SK-N-SH treated with all-trans-retinoic acid at 6 μM for 48 hours (cell line): Measurements from ENCODE around the gene SFRP2.

Experiments used
- ATAC-seq: fragments of 200-7000 bp; cut with Tn5 transposase; 3 replicates; pipeline ENCODE4 v1.9.1; 2020; ENCODE audit warnings: mild to moderate bottlenecking, moderate library complexity
- ARNTL ChIP-seq: fragments of 450-650 bp; formaldehyde crosslinking; IDR thresholded peaks from 2 replicates; pipeline ENCODE4 v1.5.0; 2020; ENCODE audit warnings: low read depth, mild to moderate bottlenecking, moderate library complexity, borderline replicate concordance
- BACH2 ChIP-seq: fragments of 250-450 bp; sonication (Bioruptor Pico); IDR thresholded peaks from 2 replicates; pipeline ENCODE4 v1.9.0; 2021; ENCODE audit warnings: mild to moderate bottlenecking, borderline replicate concordance
- CSDC2 ChIP-seq: fragments of 250-450 bp; sonication (Bioruptor Pico); IDR thresholded peaks from 2 replicates; pipeline ENCODE4 v1.5.0; 2020; ENCODE audit warnings: mild to moderate bottlenecking, moderate library complexity
- ESRRG ChIP-seq: fragments of 250-450 bp; sonication (Bioruptor Pico); IDR thresholded peaks from 2 replicates; pipeline ENCODE4 v1.6.1; 2021; ENCODE audit warnings: mild to moderate bottlenecking
- GLIS3 ChIP-seq: fragments of 250-450 bp; sonication (Bioruptor Pico); IDR thresholded peaks from 2 replicates; pipeline ENCODE4 v1.5.0; 2020; ENCODE audit warnings: mild to moderate bottlenecking, moderate library complexity
- ISL1 ChIP-seq: fragments of 250-450 bp; sonication (Bioruptor Pico); IDR thresholded peaks from 2 replicates; pipeline ENCODE4 v2.1.2; 2022; ENCODE audit warnings: mild to moderate bottlenecking, moderate library complexity
- OSR1 ChIP-seq: fragments of 250-450 bp; sonication (Bioruptor Pico); IDR thresholded peaks from 2 replicates; pipeline ENCODE4 v1.8.0; 2022; ENCODE audit warnings: moderate library complexity, mild to moderate bottlenecking, inconsistent platforms
- PPARA ChIP-seq: fragments of 250-450 bp; sonication (Bioruptor Pico); IDR thresholded peaks from 2 replicates; pipeline ENCODE4 v1.5.0; 2020; ENCODE audit warnings: mild to moderate bottlenecking, borderline replicate concordance
- RARB ChIP-seq: fragments of 250-450 bp; sonication (Bioruptor Pico); IDR thresholded peaks from 2 replicates; pipeline ENCODE4 v1.8.0; 2021; ENCODE audit warnings: mild to moderate bottlenecking, moderate library complexity
- SNAI2 ChIP-seq: fragments of 250-450 bp; sonication (Bioruptor Pico); IDR thresholded peaks from 2 replicates; pipeline ENCODE4 v1.5.0; 2020; ENCODE audit warnings: mild to moderate bottlenecking, moderate library complexity
- TCF4 ChIP-seq: fragments of 250-450 bp; sonication (Bioruptor Pico); IDR thresholded peaks from 2 replicates; pipeline ENCODE4 v1.8.0; 2021; ENCODE audit warnings: mild to moderate bottlenecking, moderate library complexity, borderline replicate concordance
- TOX ChIP-seq: fragments of 250-450 bp; sonication (Bioruptor Pico); IDR thresholded peaks from 2 replicates; pipeline ENCODE4 v1.8.0; 2021; ENCODE audit warnings: mild to moderate bottlenecking, moderate library complexity, borderline replicate concordance
- ZC3H10 ChIP-seq: fragments of 250-450 bp; sonication (Bioruptor Pico); IDR thresholded peaks from 2 replicates; pipeline ENCODE4 v1.5.1; 2021; ENCODE audit warnings: mild to moderate bottlenecking, moderate library complexity
- ZFP3 ChIP-seq: fragments of 250-450 bp; sonication (Bioruptor Pico); IDR thresholded peaks from 2 replicates; pipeline ENCODE4 v1.5.0; 2020; ENCODE audit warnings: mild to moderate bottlenecking, moderate library complexity
- ZFP30 ChIP-seq: fragments of 450-650 bp; formaldehyde crosslinking; IDR thresholded peaks from 2 replicates; pipeline ENCODE4 v1.5.0; 2022; ENCODE audit warnings: mild to moderate bottlenecking, moderate library complexity
- ZNF565 ChIP-seq: fragments of 450-650 bp; formaldehyde crosslinking; conservative IDR thresholded peaks from 2 replicates; pipeline ENCODE4 v1.5.0; 2020; ENCODE audit warnings: low read depth, mild to moderate bottlenecking, moderate library complexity
- ZNF70 ChIP-seq: fragments of 450-650 bp; formaldehyde crosslinking; IDR thresholded peaks from 2 replicates; pipeline ENCODE4 v1.5.0; 2020; ENCODE audit warnings: mild to moderate bottlenecking, moderate library complexity
- ZNF8 ChIP-seq: fragments of 450-650 bp; formaldehyde crosslinking; IDR thresholded peaks from 2 replicates; pipeline ENCODE4 v1.5.0; 2020; ENCODE audit warnings: mild to moderate bottlenecking, moderate library complexity
- TF ChIP-seq, protein P1 (sequence below): fragments of 250-450 bp; sonication (Bioruptor Pico); IDR thresholded peaks from 2 replicates; pipeline ENCODE4 v1.5.0; 2020; ENCODE audit warnings: mild to moderate bottlenecking, moderate library complexity
- TF ChIP-seq, protein P2 (sequence below): fragments of 250-450 bp; sonication (Bioruptor Pico); IDR thresholded peaks from 2 replicates; pipeline ENCODE4 v1.8.0; 2021; ENCODE audit warnings: low read depth, mild to moderate bottlenecking, moderate library complexity, borderline replicate concordance
- TF ChIP-seq, protein P3 (sequence below): fragments of 250-450 bp; sonication (Bioruptor Pico); IDR thresholded peaks from 2 replicates; pipeline ENCODE4 v1.5.1; 2020; ENCODE audit warnings: low read depth, mild to moderate bottlenecking, moderate library complexity
- TF ChIP-seq, protein P4 (sequence below): fragments of 250-450 bp; sonication (Bioruptor Pico); IDR thresholded peaks from 2 replicates; pipeline ENCODE4 v1.5.1; 2021; ENCODE audit warnings: mild to moderate bottlenecking, moderate library complexity

Gene SFRP2

DNA sequence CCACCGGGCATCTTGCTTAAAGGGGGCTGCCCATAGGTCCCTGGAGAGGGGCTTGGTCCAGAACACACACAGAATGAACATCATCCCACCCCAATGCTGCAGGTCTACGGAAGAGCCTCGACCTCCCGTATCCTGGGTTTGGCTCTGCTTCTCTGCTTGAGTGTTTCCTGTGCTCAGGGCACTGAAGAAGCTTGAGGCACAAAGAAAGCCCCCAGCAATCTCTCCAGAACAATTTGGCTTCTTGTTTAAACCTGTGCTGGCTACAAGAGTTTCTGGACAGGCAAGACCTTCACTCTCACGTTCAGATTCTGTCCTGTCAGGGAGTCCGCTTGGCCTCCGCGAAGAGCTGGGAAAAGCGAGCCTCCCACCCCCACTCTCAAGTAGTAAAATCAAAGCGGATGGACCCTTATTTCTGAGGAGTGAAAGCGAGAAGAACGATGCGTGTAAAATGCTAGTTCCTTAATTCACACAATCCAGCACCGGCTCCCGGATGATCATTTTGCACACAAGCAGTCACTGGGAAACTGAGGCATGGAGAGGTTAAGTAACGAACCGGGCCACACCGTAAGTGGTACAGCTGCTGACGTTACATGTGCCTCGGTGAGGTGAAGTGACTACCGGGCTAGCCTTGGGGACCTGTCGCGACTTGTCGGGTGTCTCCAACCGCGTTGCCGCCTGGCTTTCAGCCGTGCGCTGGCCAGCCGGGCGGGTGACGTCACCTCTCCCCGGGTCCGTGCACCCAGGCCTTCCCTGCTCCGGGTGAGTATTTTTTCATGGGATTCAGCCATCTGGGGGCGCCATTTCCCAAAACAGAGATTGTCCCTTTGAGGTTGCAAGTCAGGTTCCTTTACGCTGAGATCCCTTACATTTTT lies 3.1 kb upstream of the SFRP2 start:
- peak; percentile 70 for ATAC-seq
- TF ChIP-seq ZNF565 (CRISPR knock-in tag) (no peak), TOX (CRISPR knock-in tag) (no peak), BACH2 (CRISPR knock-in tag) (no peak), GLIS3 (CRISPR knock-in tag) (no peak), ZNF70 (no peak), ESRRG (CRISPR knock-in tag) (no peak), PPARA (no peak), ZFP3 (CRISPR knock-in tag) (no peak), ZC3H10 (CRISPR knock-in tag) (no peak), ARNTL (CRISPR knock-in tag) (no peak), ISL1 (CRISPR knock-in tag) (no peak), SNAI2 (no peak), RARB (CRISPR knock-in tag) (no peak), OSR1 (CRISPR knock-in tag) (no peak), ZNF8 (CRISPR knock-in tag) (no peak)
- TF ChIP-seq, protein P1, sequence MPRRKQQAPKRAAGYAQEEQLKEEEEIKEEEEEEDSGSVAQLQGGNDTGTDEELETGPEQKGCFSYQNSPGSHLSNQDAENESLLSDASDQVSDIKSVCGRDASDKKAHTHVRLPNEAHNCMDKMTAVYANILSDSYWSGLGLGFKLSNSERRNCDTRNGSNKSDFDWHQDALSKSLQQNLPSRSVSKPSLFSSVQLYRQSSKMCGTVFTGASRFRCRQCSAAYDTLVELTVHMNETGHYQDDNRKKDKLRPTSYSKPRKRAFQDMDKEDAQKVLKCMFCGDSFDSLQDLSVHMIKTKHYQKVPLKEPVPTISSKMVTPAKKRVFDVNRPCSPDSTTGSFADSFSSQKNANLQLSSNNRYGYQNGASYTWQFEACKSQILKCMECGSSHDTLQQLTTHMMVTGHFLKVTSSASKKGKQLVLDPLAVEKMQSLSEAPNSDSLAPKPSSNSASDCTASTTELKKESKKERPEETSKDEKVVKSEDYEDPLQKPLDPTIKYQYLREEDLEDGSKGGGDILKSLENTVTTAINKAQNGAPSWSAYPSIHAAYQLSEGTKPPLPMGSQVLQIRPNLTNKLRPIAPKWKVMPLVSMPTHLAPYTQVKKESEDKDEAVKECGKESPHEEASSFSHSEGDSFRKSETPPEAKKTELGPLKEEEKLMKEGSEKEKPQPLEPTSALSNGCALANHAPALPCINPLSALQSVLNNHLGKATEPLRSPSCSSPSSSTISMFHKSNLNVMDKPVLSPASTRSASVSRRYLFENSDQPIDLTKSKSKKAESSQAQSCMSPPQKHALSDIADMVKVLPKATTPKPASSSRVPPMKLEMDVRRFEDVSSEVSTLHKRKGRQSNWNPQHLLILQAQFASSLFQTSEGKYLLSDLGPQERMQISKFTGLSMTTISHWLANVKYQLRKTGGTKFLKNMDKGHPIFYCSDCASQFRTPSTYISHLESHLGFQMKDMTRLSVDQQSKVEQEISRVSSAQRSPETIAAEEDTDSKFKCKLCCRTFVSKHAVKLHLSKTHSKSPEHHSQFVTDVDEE (CRISPR knock-in tag) = no peak
- TF ChIP-seq, protein P2, sequence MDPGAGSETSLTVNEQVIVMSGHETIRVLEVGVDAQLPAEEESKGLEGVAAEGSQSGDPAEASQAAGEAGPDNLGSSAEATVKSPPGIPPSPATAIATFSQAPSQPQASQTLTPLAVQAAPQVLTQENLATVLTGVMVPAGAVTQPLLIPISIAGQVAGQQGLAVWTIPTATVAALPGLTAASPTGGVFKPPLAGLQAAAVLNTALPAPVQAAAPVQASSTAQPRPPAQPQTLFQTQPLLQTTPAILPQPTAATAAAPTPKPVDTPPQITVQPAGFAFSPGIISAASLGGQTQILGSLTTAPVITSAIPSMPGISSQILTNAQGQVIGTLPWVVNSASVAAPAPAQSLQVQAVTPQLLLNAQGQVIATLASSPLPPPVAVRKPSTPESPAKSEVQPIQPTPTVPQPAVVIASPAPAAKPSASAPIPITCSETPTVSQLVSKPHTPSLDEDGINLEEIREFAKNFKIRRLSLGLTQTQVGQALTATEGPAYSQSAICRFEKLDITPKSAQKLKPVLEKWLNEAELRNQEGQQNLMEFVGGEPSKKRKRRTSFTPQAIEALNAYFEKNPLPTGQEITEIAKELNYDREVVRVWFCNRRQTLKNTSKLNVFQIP (CRISPR knock-in tag) = no peak
- TF ChIP-seq, protein P3, sequence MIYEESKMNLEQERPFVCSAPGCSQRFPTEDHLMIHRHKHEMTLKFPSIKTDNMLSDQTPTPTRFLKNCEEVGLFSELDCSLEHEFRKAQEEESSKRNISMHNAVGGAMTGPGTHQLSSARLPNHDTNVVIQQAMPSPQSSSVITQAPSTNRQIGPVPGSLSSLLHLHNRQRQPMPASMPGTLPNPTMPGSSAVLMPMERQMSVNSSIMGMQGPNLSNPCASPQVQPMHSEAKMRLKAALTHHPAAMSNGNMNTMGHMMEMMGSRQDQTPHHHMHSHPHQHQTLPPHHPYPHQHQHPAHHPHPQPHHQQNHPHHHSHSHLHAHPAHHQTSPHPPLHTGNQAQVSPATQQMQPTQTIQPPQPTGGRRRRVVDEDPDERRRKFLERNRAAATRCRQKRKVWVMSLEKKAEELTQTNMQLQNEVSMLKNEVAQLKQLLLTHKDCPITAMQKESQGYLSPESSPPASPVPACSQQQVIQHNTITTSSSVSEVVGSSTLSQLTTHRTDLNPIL = no peak
- TF ChIP-seq, protein P4, sequence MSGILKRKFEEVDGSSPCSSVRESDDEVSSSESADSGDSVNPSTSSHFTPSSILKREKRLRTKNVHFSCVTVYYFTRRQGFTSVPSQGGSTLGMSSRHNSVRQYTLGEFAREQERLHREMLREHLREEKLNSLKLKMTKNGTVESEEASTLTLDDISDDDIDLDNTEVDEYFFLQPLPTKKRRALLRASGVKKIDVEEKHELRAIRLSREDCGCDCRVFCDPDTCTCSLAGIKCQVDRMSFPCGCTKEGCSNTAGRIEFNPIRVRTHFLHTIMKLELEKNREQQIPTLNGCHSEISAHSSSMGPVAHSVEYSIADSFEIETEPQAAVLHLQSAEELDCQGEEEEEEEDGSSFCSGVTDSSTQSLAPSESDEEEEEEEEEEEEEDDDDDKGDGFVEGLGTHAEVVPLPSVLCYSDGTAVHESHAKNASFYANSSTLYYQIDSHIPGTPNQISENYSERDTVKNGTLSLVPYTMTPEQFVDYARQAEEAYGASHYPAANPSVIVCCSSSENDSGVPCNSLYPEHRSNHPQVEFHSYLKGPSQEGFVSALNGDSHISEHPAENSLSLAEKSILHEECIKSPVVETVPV (CRISPR knock-in tag) = no peak

DNA sequence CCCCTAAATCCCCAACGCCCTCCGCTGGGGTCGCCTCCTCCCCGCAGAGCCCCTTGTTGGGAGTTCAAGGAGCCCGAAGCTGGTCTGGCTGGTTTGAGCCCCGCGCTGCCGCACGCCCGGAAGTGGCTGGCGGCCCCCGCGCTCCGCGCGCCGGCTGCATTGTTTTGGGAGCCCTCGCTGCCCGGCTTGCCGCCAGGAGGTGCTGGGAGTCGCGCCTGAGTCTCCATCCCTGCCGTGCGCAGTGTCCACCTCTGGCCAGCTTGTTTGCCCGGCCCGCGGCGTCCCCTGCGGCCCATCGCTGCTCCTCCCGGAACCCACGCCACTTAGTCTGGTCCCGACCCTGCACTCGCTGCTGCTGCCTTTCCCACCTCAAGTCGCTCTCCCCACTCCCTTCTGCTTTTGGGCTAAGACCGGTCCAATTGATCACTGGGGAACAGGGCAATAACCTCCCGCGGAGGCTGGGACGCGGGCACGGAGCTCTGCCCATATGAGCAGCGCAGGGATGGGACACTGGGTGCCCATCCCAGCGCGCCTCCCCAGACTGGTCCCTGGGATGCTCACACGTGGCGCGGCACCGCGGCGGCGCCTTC lies 2.2 kb upstream of the SFRP2 start:
- ATAC-seq = peak; percentile 49

More for the DNA sequence above, 2.2 kb upstream of the SFRP2 start:
- TF ChIP-seq, protein P4 (CRISPR knock-in tag) = no peak
- TF ChIP-seq GLIS3 (CRISPR knock-in tag) (no peak), ZC3H10 (CRISPR knock-in tag) (no peak), ZNF70 (no peak), RARB (CRISPR knock-in tag) (no peak), BACH2 (CRISPR knock-in tag) (no peak), SNAI2 (no peak), TCF4 (no peak), ISL1 (CRISPR knock-in tag) (no peak), ZNF565 (CRISPR knock-in tag) (no peak), ARNTL (CRISPR knock-in tag) (no peak), OSR1 (CRISPR knock-in tag) (no peak), CSDC2 (CRISPR knock-in tag) (no peak), ZFP30 (CRISPR knock-in tag) (no peak), ZFP3 (CRISPR knock-in tag) (no peak), ZNF8 (CRISPR knock-in tag) (no peak), TOX (CRISPR knock-in tag) (no peak), PPARA (no peak)
- TF ChIP-seq, protein P1 (CRISPR knock-in tag) = no peak
- TF ChIP-seq, protein P2 (CRISPR knock-in tag) = no peak
